ENCODE data around the gene DNLZ.
"Not testable (repeated sequence)": the region's sequence is repeated elsewhere in the genome, so short reads cannot be mapped to it uniquely, and the experiment has no call there.

The DNLZ gene

DNA sequence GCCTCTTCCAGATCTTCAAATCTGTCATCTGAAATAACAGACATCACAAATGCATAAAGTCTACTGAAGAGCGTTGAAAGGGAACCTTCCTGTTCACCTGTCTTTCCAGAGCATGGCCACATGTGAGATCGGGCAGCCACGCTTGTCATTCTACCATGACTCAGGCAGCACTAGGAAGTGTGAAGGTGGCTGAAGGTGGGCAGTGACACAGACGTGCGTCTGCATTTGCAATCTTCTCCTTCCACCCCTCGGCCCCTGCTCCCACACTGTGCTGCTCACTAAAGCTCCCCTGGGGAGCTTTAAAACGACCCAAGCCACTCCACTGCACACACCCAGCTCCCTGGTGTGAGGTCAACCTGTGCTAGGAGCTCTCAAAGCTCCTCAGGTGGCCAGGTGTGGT is 44.4 kb upstream of the DNLZ start:
- no peak for DNase-seq
- H3K27me3 Mint-ChIP-seq (ENCODE audit: low read depth, poor library complexity): peaks cover 5% of the 10 kb centered on the region
- H3K27ac Mint-ChIP-seq: peak overlapping the region; percentile 25
- peak overlapping the region; percentile 23 for H3K4me3 Mint-ChIP-seq
- H3K4me1 Mint-ChIP-seq: peaks cover 38% of the 10 kb centered on the region
- H3K36me3 Mint-ChIP-seq (ENCODE audit: low read depth): peaks cover 37% of the 10 kb centered on the region
- TF ChIP-seq, protein P1, sequence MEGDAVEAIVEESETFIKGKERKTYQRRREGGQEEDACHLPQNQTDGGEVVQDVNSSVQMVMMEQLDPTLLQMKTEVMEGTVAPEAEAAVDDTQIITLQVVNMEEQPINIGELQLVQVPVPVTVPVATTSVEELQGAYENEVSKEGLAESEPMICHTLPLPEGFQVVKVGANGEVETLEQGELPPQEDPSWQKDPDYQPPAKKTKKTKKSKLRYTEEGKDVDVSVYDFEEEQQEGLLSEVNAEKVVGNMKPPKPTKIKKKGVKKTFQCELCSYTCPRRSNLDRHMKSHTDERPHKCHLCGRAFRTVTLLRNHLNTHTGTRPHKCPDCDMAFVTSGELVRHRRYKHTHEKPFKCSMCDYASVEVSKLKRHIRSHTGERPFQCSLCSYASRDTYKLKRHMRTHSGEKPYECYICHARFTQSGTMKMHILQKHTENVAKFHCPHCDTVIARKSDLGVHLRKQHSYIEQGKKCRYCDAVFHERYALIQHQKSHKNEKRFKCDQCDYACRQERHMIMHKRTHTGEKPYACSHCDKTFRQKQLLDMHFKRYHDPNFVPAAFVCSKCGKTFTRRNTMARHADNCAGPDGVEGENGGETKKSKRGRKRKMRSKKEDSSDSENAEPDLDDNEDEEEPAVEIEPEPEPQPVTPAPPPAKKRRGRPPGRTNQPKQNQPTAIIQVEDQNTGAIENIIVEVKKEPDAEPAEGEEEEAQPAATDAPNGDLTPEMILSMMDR (IDR thresholded peaks at IDR 0.05): no peak
- H3K9me3 Mint-ChIP-seq: no peaks in the 10 kb centered on the region

GRCh38 chr9:136407061-136407460 is 43.5 kb upstream of the DNLZ start:
- not testable (repeated sequence) for H3K9me3 Mint-ChIP-seq; H3K4me3 Mint-ChIP-seq; DNase-seq; H3K27me3 Mint-ChIP-seq (ENCODE audit: low read depth, poor library complexity)
- Mint-ChIP-seq H3K27ac (peak overlapping the region; percentile 61), H3K36me3 (ENCODE audit: low read depth) (peaks cover 39% of the 10 kb centered on the region), H3K4me1 (peaks cover 35% of the 10 kb centered on the region)

- DNase-seq; H3K27ac Mint-ChIP-seq; H3K4me3 Mint-ChIP-seq; H3K9me3 Mint-ChIP-seq; H3K27me3 Mint-ChIP-seq (ENCODE audit: low read depth, poor library complexity): not testable (repeated sequence)
- Mint-ChIP-seq H3K36me3 (ENCODE audit: low read depth) (peaks cover 43% of the 10 kb centered on the region), H3K4me1 (peaks cover 24% of the 10 kb centered on the region)
Observed at GRCh38 chr9:136405904-136406303, 42.4 kb upstream of the DNLZ start.

- Mint-ChIP-seq H3K4me3 (no peak overlapping the region), H3K27me3 (ENCODE audit: low read depth, poor library complexity) (peaks cover 5% of the 10 kb centered on the region), H3K27ac (no peak overlapping the region), H3K9me3 (no peaks in the 10 kb centered on the region), H3K4me1 (peaks cover 23% of the 10 kb centered on the region), H3K36me3 (ENCODE audit: low read depth) (peaks cover 43% of the 10 kb centered on the region)
- DNase-seq: no peak
- TF ChIP-seq, protein P1 (IDR thresholded peaks at IDR 0.05): no peak
Observed at GRCh38 chr9:136405481-136405880, 41.9 kb upstream of the DNLZ start.

- Mint-ChIP-seq H3K4me3 (no peak overlapping the region), H3K9me3 (no peaks in the 10 kb centered on the region), H3K27ac (peak overlapping the region; percentile 94), H3K27me3 (ENCODE audit: low read depth, poor library complexity) (peaks cover 5% of the 10 kb centered on the region), H3K4me1 (peaks cover 21% of the 10 kb centered on the region), H3K36me3 (ENCODE audit: low read depth) (peaks cover 43% of the 10 kb centered on the region)
- no peak for DNase-seq
- TF ChIP-seq, protein P1 (IDR thresholded peaks at IDR 0.05): no peak
Observed at GRCh38 chr9:136404801-136405136, 41.2 kb upstream of the DNLZ start.

GRCh38 chr9:136403915-136404800 is 40.6 kb upstream of the DNLZ start:
- Mint-ChIP-seq H3K27ac (no peak overlapping the region), H3K9me3 (no peaks in the 10 kb centered on the region), H3K4me1 (peaks cover 17% of the 10 kb centered on the region), H3K4me3 (no peak overlapping the region), H3K27me3 (ENCODE audit: low read depth, poor library complexity) (peaks cover 5% of the 10 kb centered on the region), H3K36me3 (ENCODE audit: low read depth) (peaks cover 43% of the 10 kb centered on the region)
- TF ChIP-seq, protein P1 (IDR thresholded peaks at IDR 0.05): no peak
- DNase-seq: no peak

DNA sequence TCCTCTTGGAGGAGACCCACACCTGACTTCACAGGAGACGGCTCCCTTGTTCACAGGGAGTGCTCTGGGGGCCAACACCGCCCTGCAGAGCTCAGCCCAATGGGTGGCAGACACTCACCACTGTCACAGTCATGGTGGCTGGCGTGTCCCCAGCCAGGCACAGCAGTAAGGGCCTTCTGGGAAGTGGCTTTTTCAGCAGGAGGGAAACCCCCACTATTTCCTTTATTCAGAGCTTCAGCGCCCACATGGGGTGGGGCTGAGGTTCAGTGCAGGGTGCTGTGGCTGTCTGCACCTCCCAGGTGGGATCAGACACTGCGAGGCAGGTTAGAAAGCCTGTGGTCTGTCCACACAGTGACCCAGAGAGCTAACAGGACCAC is 40.0 kb upstream of the DNLZ start:
- Mint-ChIP-seq H3K36me3 (ENCODE audit: low read depth) (peaks cover 37% of the 10 kb centered on the region), H3K4me1 (peaks cover 17% of the 10 kb centered on the region), H3K9me3 (no peaks in the 10 kb centered on the region), H3K27ac (no peak overlapping the region), H3K27me3 (ENCODE audit: low read depth, poor library complexity) (peaks cover 5% of the 10 kb centered on the region), H3K4me3 (no peak overlapping the region)
- TF ChIP-seq, protein P1 (IDR thresholded peaks at IDR 0.05): no peak
- no peak for DNase-seq

All from nephron progenitor cell (in vitro differentiated cells).